Gastroesophageal sphincter (tissue), 4 donors: ENCODE data around the gene CCT7. TPM values are rescaled to one million over a fixed set of nuclear protein-coding genes. Genes with fewer than 3 reads are reported as not detected.

Experiments
- ATAC-seq: fragments of 150-250 bp; one replicate; pipeline ENCODE4 v1.9.1; 2016; ENCODE audit warnings: mild to moderate bottlenecking, moderate library complexity
- H3K27ac ChIP-seq, 4 donors: fragments of 200-600 bp; sonication (generic) in 3 of 4; 1 replicate in 3 of 4; 2 replicates in 1 of 4; pipeline ENCODE4 v1.5.1; 2016 to 2019
- H3K27me3 ChIP-seq: fragments of 200-600 bp; sonication (generic); one replicate; pipeline ENCODE4 v1.5.1; 2019
- H3K36me3 ChIP-seq, 2 donors: fragments of 200-600 bp; sonication (generic); one replicate each; pipeline ENCODE4 v1.5.1; 2019; ENCODE audit warnings: control low read depth in 1 of 2
- H3K4me1 ChIP-seq, 3 donors: fragments of 200-600 bp; sonication (generic); 1 replicate in 2 of 3; 2 replicates in 1 of 3; pipeline ENCODE4 v1.5.1; 2016 to 2019; ENCODE audit warnings: control low read depth in 2 of 3
- H3K4me3 ChIP-seq, 2 donors: fragments of 200-600 bp; sonication (generic); one replicate each; pipeline ENCODE4 v1.5.1; 2019; ENCODE audit warnings: mild to moderate bottlenecking in 1 of 2, moderate library complexity in 1 of 2
- H3K9me3 ChIP-seq, 3 donors: fragments of 200-600 bp; sonication (generic); one replicate each; pipeline ENCODE4 v1.5.1; 2017 to 2019; ENCODE audit warnings: control low read depth in 2 of 3
- EP300 ChIP-seq: sonication (generic); formaldehyde crosslinking; IDR thresholded peaks from one replicate; pipeline ENCODE4 v1.6.1; 2017; ENCODE audit warnings: antibody characterized with exemption, mild to moderate bottlenecking
- POLR2A ChIP-seq, 2 donors: fragments of 450-650 bp; IDR thresholded peaks; one replicate each; pipeline ENCODE4 v1.6.1; 2017; ENCODE audit warnings: antibody characterized with exemption in 2 of 2, mild to moderate bottlenecking in 2 of 2, moderate library complexity in 1 of 2
- POLR2AphosphoS5 ChIP-seq: sonication (generic); formaldehyde crosslinking; IDR thresholded peaks from one replicate; pipeline ENCODE4 v1.6.1; 2017; ENCODE audit warnings: antibody characterized with exemption
- WGBS, 2 donors: methylation state at CpG; one replicate each; pipeline ENCODE4 v1.1.5; 2018; ENCODE audit warnings: low coverage in 1 of 2; 5-methylcytosine and 5-hydroxymethylcytosine counted together
- total RNA-seq, 4 donors: library from RNA; depleted of rRNA; stranded (reverse); fragments of >200 nt; gene quantifications; one replicate each; pipeline ENCODE4 v1.1.0, GENCODE V29; 2016
- TF ChIP-seq, protein P1 (sequence below), 4 experiments: fragments of 200-600 bp in 2 of 4; fragments of 450-650 bp in 2 of 4; sonication (generic) in 1 of 4; IDR thresholded peaks; one replicate each; pipeline ENCODE4 v1.5.1; 2017 to 2019; ENCODE audit warnings: antibody characterized with exemption in 4 of 4, mild to moderate bottlenecking in 2 of 4, moderate library complexity in 2 of 4

The CCT7 gene
- total RNA-seq, 4 donors from 2014 or later: 221 to 258 (median 240) TPM

DNA sequence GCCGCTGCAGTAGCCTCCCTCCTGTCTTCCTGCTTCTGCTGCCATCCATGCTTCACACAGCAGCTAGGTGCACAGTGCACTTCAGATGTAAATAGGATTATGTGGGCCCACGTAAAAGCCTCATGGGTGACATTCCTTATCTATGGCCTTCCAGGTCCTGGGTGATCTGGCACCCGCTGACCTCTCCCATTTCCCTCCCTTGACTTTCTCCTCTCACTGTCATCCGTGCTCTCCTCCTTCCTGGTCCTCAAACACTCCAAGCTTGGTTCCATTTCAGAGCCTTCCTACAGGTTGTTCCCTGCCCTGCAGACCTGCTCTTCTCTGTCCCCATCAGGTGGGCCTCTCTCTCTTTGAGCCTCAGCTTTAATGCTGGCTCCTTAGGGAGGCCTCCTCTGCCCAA is 24.1 kb upstream of the CCT7 start:
- no peaks in the 10 kb centered on the region for H3K36me3 ChIP-seq
- TF ChIP-seq, protein P1, sequence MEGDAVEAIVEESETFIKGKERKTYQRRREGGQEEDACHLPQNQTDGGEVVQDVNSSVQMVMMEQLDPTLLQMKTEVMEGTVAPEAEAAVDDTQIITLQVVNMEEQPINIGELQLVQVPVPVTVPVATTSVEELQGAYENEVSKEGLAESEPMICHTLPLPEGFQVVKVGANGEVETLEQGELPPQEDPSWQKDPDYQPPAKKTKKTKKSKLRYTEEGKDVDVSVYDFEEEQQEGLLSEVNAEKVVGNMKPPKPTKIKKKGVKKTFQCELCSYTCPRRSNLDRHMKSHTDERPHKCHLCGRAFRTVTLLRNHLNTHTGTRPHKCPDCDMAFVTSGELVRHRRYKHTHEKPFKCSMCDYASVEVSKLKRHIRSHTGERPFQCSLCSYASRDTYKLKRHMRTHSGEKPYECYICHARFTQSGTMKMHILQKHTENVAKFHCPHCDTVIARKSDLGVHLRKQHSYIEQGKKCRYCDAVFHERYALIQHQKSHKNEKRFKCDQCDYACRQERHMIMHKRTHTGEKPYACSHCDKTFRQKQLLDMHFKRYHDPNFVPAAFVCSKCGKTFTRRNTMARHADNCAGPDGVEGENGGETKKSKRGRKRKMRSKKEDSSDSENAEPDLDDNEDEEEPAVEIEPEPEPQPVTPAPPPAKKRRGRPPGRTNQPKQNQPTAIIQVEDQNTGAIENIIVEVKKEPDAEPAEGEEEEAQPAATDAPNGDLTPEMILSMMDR (IDR thresholded peaks at IDR 0.05): no peak
- TF ChIP-seq EP300: no peak
- TF ChIP-seq POLR2A (IDR thresholded peaks at IDR 0.05): no peak
- no peak for TF ChIP-seq POLR2AphosphoS5
- peaks cover 27% of the 10 kb centered on the region for H3K27me3 ChIP-seq
- ATAC-seq: no peak
- no peak overlapping the region for H3K27ac ChIP-seq
- H3K4me1 ChIP-seq: peaks cover 0 to 29% (median 3%) of the 10 kb centered on the region in 3 donors
- 64 to 73% methylated on average over 3 to 4 of the region's 4 CpGs for WGBS, 2 donors
- no peaks in the 10 kb centered on the region for H3K9me3 ChIP-seq
- H3K4me3 ChIP-seq: no peak overlapping the region

DNA sequence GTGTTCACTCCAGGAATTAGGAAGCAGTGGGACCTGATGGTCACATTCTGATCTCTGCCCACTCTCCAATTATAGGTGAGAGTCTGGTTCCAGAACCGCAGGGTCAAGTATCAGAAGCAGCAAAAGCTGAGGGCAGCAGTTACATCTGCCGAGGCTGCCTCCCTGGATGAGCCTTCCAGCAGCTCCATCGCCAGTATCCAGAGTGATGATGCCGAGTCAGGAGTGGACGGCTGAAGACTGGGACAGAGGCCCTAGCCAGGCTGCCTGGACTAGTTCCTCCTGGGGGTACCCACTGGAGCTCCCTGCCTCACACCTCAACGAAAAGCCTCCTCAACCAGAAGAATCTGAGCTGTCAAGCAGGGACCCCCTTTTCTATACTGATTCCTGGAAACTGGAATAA is 23.4 kb upstream of the CCT7 start:
- WGBS, 2 donors: 86 to 90% methylated on average over 2 of the region's 6 CpGs
- H3K9me3 ChIP-seq: no peaks in the 10 kb centered on the region
- peaks cover 20% of the 10 kb centered on the region for H3K27me3 ChIP-seq
- H3K27ac ChIP-seq: no peak overlapping the region
- no peaks in the 10 kb centered on the region for H3K36me3 ChIP-seq
- H3K4me1 ChIP-seq: peaks cover 0 to 36% (median 3%) of the 10 kb centered on the region in 3 donors
- no peak overlapping the region for H3K4me3 ChIP-seq
- TF ChIP-seq EP300 (no peak), POLR2A (IDR thresholded peaks at IDR 0.05) (no peak)
- ATAC-seq: no peak

DNA sequence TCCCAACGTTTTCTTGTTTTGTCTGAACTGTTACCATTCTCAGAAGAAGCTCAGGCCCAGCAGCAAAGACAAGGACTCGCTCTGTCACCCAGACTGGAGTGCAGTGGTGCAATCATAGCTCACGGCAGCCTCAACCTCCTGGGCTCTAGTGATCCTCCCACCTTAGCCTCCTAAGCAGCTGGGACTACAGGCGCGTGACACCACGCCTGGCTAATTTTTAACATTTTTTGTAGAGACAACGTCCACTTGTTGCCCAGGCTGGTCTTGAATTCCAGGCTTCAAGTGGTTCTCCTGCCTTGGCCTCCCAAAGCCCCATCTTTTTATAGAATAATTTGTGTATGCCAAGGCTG is 22.0 kb upstream of the CCT7 start:
- 55 to 59% methylated on average over 3 to 5 of the region's 7 CpGs for WGBS, 2 donors
- Histone ChIP-seq H3K4me3 (no peak overlapping the region), H3K27me3 (peaks cover 8% of the 10 kb centered on the region), H3K4me1 (peaks cover 0 to 36% (median 3%) of the 10 kb centered on the region in 3 donors), H3K36me3 (no peaks in the 10 kb centered on the region), H3K9me3 (no peaks in the 10 kb centered on the region), H3K27ac (peak overlapping the region in 2 of 4 donors; percentile 14 to 79)
- no peak for TF ChIP-seq POLR2A (IDR thresholded peaks at IDR 0.05)
- TF ChIP-seq EP300: no peak
- TF ChIP-seq POLR2AphosphoS5: no peak
- TF ChIP-seq, protein P1 (IDR thresholded peaks at IDR 0.05): no peak
- ATAC-seq: no peak

DNA sequence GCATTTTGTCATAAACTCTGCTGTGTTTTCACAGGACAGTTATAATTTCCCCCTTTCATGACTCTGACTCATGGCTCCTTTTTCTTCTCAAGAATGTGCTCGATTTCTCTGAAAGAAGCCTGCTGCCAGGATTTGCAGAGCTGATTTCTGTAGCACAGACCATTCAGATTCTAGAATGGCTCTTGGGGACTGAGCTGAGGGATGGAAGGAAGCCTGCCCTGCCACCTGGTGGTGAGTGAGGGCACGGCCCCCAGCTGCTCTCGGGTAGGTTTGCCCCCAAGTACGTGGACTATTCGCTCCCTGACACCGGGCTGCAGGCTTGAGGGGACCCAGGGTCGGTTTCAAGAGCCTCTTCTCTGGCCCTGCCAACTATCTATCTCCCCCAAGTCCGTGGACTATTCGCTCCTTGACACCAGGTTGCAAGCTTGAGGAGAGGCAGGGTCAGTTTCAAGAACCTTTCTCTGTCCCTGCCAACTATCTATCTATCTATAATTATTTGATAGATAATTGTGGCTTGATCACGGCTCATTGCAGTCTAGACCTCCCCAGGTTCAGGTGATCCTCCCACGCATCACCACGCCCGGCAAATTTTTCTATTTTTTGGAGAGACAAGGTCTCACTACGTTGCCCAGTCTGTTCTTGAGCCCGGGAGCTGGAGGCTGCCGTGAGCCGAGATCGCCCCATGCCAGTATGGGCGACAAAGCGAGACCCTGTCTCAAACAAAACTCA is 21.5 kb upstream of the CCT7 start:
- no peak for TF ChIP-seq EP300
- TF ChIP-seq, protein P1 (IDR thresholded peaks at IDR 0.05): peak in 3 of 4 experiments; percentile 75 to 93 (median 78)
- no peak for TF ChIP-seq POLR2A (IDR thresholded peaks at IDR 0.05)
- TF ChIP-seq POLR2AphosphoS5: no peak
- H3K4me3 ChIP-seq: no peak overlapping the region
- WGBS, 2 donors: 55 to 80% methylated on average over 2 to 16 of the region's 20 CpGs
- peak; percentile 69 for ATAC-seq
- peaks cover 0 to 36% (median 3%) of the 10 kb centered on the region in 3 donors for H3K4me1 ChIP-seq
- H3K36me3 ChIP-seq: no peaks in the 10 kb centered on the region
- H3K27me3 ChIP-seq: peaks cover 2% of the 10 kb centered on the region
- H3K9me3 ChIP-seq: no peaks in the 10 kb centered on the region
- H3K27ac ChIP-seq: peak overlapping the region in 2 of 4 donors; percentile 75 to 79

DNA sequence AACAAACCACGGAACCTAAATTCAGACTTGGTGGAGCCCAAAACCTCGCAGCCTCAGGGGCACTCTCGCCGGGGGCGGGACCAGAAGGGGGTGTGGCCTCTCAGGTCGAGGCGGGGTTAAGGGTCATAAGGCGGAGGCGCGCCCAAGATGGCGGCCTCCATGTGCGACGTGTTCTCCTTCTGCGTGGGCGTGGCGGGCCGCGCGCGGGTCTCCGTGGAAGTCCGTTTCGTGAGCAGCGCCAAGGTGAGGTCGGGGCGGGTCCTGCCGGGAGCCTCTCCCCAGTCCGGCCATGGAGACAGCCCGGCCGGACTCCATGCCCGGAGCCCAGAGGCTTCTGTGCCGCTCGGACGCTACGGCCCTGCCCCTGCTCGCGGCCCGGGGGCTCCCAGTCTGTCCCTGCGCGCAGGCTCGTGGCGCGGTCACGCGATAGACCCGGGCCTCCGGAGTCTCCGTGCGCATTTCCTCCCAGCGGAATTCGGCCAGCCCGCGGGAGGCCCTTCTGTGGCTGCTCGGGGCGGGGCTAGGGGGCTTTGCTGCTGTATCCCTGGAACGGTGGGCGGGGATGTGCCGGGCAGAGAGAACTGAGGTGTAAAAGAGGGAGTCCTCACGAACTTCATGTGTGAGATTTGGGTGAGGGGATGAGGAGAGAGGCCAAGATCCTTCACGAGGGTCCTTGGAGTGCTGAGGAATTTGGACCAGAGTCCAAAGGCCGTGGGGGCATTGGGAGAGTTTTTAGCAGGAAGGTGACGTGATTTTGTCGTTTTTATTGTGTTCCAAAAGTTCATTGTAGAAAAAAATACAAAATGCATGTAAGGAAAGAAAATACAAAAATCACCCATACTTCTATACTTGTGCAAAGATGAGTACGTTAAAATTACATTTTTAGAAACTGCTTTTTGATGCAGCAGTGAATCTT is 19.7 kb upstream of the CCT7 start, which contains the start of gene SMYD5:
Gene SMYD5, plus strand, starts transcription at position 126 of the 916 bp plus-strand sequence. Its CDS starts 22 bp downstream, at position 148.
- peak; percentile 94 for ATAC-seq
- Histone ChIP-seq H3K9me3 (no peaks in the 10 kb centered on the region), H3K27me3 (no peaks in the 10 kb centered on the region), H3K36me3 (peaks cover 0 to 11% of the 10 kb centered on the region in 2 donors), H3K27ac (peak within 1 kb of the TSS; percentile 30 to 79 (median 77)), H3K4me1 (peaks cover 0 to 36% (median 3%) of the 10 kb centered on the region in 3 donors), H3K4me3 (peak within 1 kb of the TSS; percentile 85 to 97)
- 1% methylated on average over 6 to 12 of the region's 64 CpGs for WGBS, 2 donors
- TF ChIP-seq, protein P1 (IDR thresholded peaks at IDR 0.05): no peak
- TF ChIP-seq POLR2A (IDR thresholded peaks at IDR 0.05) (peak; percentile 35), POLR2AphosphoS5 (peak; percentile 80), EP300 (no peak)
